Loucy (cell line): ENCODE measurements around the gene CNTNAP2.
"Not testable (repeated sequence)": the region's sequence is repeated elsewhere in the genome, so short reads cannot be mapped to it uniquely, and the experiment has no call there.

Source experiments
- H2AFZ ChIP-seq: fragments of 200-600 bp; sonication (generic); 2 replicates; pipeline ENCODE4 v1.6.0; 2016; ENCODE audit warnings: antibody characterized with exemption, mild to moderate bottlenecking, low read length, moderate library complexity
- H3F3A ChIP-seq: fragments of 200-600 bp; 2 replicates; pipeline ENCODE4 v1.6.0; 2016; ENCODE audit warnings: antibody characterized with exemption, low read depth, mild to moderate bottlenecking
- H3K27me3 ChIP-seq: fragments of 200-600 bp; sonication (generic); 2 replicates; pipeline ENCODE4 v1.6.1; 2014; ENCODE audit warnings: low read length, mild to moderate bottlenecking; ENCODE audit not compliant: insufficient read depth, poor library complexity, severe bottlenecking
- H3K36me3 ChIP-seq: fragments of 200-600 bp; sonication (generic); 2 replicates; pipeline ENCODE4 v1.6.1; 2016; ENCODE audit warnings: low read length; ENCODE audit not compliant: insufficient read depth
- H3K4me1 ChIP-seq: fragments of 200-600 bp; sonication (generic); 2 replicates; pipeline ENCODE4 v1.5.1; 2014; ENCODE audit warnings: low read length, mild to moderate bottlenecking; ENCODE audit not compliant: insufficient read depth, poor library complexity, severe bottlenecking
- H3K4me2 ChIP-seq: fragments of 200-600 bp; sonication (generic); 2 replicates; pipeline ENCODE4 v1.6.0; 2014; ENCODE audit warnings: antibody characterized with exemption, low read length, low read depth, mild to moderate bottlenecking; ENCODE audit not compliant: poor library complexity, severe bottlenecking
- H3K4me3 ChIP-seq: fragments of 200-600 bp; sonication (generic); 2 replicates; pipeline ENCODE4 v1.5.1; 2014; ENCODE audit warnings: low read length, mild to moderate bottlenecking, mixed read lengths; ENCODE audit not compliant: poor library complexity, severe bottlenecking
- H3K79me2 ChIP-seq: fragments of 200-600 bp; sonication (generic); 2 replicates; pipeline ENCODE4 v1.6.1; 2014; ENCODE audit warnings: low read length; ENCODE audit not compliant: insufficient read depth
- H3K9ac ChIP-seq: fragments of 200-600 bp; sonication (generic); 2 replicates; pipeline ENCODE4 v1.6.0; 2014; ENCODE audit warnings: mild to moderate bottlenecking, low read depth, low read length, moderate library complexity; ENCODE audit not compliant: poor library complexity, severe bottlenecking
- H3K9me2 ChIP-seq: fragments of 200-600 bp; sonication (generic); replicated peaks from 2 replicates; pipeline ENCODE4 v1.6.1; 2016; ENCODE audit warnings: low read depth, low read length, mixed read lengths
- H3K9me3 ChIP-seq: fragments of 200-600 bp; sonication (generic); 2 replicates; pipeline ENCODE4 v1.6.1; 2014; ENCODE audit warnings: mild to moderate bottlenecking, antibody characterized with exemption, low read length, low read depth; ENCODE audit not compliant: insufficient read depth
- H4K20me1 ChIP-seq: fragments of 200-600 bp; sonication (generic); 2 replicates; pipeline ENCODE4 v1.6.0; 2014; ENCODE audit warnings: antibody characterized with exemption, low read length, mild to moderate bottlenecking; ENCODE audit not compliant: insufficient read depth, poor library complexity, severe bottlenecking
- EZH2phosphoT487 ChIP-seq: fragments of 200-600 bp; IDR thresholded peaks from 2 replicates; pipeline ENCODE4 v1.6.1; 2018; ENCODE audit warnings: antibody characterized with exemption, mild to moderate bottlenecking, moderate library complexity, borderline replicate concordance
- TF ChIP-seq, protein P1 (sequence below): fragments of 200-600 bp; sonication (generic); conservative IDR thresholded peaks from 2 replicates; pipeline ENCODE4 v1.5.1; 2014; ENCODE audit warnings: mild to moderate bottlenecking, antibody characterized with exemption, low read length

Gene CNTNAP2

DNA sequence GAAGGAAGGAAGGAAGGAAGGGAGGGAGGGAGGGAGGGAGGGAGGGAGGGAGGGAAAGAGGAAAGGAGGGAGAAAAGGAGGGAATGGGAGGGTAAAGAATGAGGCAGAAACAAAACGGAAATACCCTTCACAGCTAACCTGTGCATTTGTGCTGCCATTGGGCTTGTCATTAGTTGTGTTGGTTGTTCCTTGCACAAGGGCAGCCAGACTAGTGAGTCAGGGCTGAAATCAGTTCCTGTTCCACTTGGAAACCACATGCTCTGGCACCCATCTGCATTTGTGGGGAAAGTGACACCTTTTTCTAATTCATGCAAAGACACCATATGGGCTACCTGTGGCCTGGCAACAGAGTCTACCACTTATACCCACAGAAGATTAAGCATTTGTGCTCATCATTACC, 1469.9 kb downstream of the CNTNAP2 start:
- H3K4me3 ChIP-seq = no peak overlapping the region
- H3K79me2 ChIP-seq = no peaks in the 10 kb centered on the region
- no peaks in the 10 kb centered on the region for H3K9me2 ChIP-seq
- H2AFZ ChIP-seq = no peak overlapping the region
- no peaks in the 10 kb centered on the region for H4K20me1 ChIP-seq
- no peak for TF ChIP-seq EZH2phosphoT487
- TF ChIP-seq, protein P1, sequence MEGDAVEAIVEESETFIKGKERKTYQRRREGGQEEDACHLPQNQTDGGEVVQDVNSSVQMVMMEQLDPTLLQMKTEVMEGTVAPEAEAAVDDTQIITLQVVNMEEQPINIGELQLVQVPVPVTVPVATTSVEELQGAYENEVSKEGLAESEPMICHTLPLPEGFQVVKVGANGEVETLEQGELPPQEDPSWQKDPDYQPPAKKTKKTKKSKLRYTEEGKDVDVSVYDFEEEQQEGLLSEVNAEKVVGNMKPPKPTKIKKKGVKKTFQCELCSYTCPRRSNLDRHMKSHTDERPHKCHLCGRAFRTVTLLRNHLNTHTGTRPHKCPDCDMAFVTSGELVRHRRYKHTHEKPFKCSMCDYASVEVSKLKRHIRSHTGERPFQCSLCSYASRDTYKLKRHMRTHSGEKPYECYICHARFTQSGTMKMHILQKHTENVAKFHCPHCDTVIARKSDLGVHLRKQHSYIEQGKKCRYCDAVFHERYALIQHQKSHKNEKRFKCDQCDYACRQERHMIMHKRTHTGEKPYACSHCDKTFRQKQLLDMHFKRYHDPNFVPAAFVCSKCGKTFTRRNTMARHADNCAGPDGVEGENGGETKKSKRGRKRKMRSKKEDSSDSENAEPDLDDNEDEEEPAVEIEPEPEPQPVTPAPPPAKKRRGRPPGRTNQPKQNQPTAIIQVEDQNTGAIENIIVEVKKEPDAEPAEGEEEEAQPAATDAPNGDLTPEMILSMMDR = no peak
- no peaks in the 10 kb centered on the region for H3K36me3 ChIP-seq
- no peak overlapping the region for H3K4me2 ChIP-seq
- H3K27me3 ChIP-seq = no peaks in the 10 kb centered on the region
- no peaks in the 10 kb centered on the region for H3K9me3 ChIP-seq
- H3K9ac ChIP-seq = no peak overlapping the region
- H3K4me1 ChIP-seq = no peaks in the 10 kb centered on the region
- H3F3A ChIP-seq = no peaks in the 10 kb centered on the region

DNA sequence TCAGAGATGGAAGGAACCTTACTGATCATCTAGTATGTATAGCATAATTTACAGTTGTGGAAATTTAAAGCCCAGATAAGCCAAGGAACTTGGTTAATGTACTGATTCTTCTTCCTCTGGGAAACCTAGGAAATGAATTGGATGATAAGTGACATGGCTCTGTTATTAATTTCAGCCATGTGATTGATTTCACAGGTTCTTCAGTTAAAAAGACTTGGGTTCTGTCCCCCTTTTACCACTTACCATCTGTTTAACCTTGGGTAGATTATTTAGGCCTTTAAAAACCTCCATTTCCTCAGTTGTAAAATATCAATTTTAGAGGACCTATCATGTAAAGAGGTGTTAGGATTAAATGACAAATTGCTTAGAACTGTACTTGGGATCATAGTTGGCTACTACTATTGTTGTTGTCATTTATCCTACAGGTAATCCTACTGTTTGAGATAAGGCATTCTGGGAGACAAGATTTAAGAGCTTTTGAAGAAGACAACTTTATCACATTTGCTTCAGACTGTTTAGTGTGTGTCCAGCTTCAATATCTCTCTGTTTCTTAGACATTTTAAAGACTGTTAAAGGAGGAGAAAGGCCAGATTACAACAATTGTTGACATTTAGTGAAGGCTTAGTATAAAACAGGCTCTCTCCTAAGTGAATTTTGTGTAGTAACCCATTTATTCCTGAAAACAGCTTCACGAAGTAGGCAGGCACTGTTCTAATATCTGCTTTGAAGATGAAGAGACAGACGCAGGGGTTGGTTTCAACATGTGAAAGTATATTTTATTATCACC, 1476.9 kb downstream of the CNTNAP2 start:
- Histone ChIP-seq H3K36me3 (no peaks in the 10 kb centered on the region), H3K9ac (no peak overlapping the region), H3K9me2 (no peaks in the 10 kb centered on the region), H3K4me3 (no peak overlapping the region), H3F3A (no peaks in the 10 kb centered on the region), H4K20me1 (no peaks in the 10 kb centered on the region), H2AFZ (no peak overlapping the region), H3K4me1 (no peaks in the 10 kb centered on the region), H3K9me3 (no peaks in the 10 kb centered on the region), H3K27me3 (no peaks in the 10 kb centered on the region), H3K79me2 (no peaks in the 10 kb centered on the region), H3K4me2 (no peak overlapping the region)
- TF ChIP-seq, protein P1 = no peak
- TF ChIP-seq EZH2phosphoT487 = no peak

DNA sequence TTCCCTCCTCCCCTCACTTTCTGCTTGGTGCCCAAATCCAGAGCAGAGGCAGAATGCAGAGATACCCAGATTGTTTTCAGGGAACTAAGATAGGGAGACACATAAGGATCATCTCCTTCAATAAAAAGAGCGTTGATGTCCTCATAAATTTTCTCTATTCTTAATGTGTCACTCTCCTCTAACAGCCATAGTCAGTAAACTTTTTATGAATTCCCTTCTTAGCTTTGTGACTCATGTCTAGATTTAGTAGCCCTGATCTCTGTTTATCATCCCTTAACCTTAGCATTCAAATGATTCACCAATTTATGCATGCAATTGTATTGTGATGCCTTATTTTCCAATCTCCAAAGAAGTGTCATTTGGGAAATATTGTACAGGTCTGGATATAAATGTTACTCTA, 1478.4 kb downstream of the CNTNAP2 start:
- H3K79me2 ChIP-seq = no peaks in the 10 kb centered on the region
- H3K4me1 ChIP-seq = no peaks in the 10 kb centered on the region
- no peak overlapping the region for H2AFZ ChIP-seq

DNA sequence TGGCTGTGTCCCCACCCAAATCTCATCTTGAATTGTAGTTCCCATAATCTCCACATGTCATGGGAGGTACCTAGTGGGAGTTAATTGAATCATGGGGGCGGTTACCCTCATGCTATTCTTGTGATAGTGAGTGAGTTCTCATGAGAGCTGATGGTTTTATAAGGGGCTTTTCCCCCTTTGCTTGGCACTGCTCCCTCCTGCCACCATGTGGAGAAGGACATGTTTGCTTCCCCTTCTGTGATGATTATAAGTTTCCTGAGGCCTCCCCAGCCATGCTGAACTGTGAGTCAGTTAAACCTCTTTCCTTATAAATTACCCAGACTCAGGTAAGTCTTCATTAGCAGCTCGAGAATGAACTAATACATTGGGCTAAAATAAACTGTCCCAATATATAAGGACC, 1482.1 kb downstream of the CNTNAP2 start:
- H3K4me3 ChIP-seq, H3K9ac ChIP-seq, H3K79me2 ChIP-seq, H3K36me3 ChIP-seq, H3K9me3 ChIP-seq, H3K9me2 ChIP-seq, H3K4me2 ChIP-seq, H3K4me1 ChIP-seq, H2AFZ ChIP-seq, H4K20me1 ChIP-seq, H3K27me3 ChIP-seq, H3F3A ChIP-seq: not testable (repeated sequence)

More for the DNA sequence above, 1478.4 kb downstream of the CNTNAP2 start:
- Histone ChIP-seq H3K9me2 (no peaks in the 10 kb centered on the region), H3K4me3 (no peak overlapping the region), H4K20me1 (no peaks in the 10 kb centered on the region), H3K4me2 (no peak overlapping the region), H3K9ac (no peak overlapping the region), H3K9me3 (no peaks in the 10 kb centered on the region), H3K36me3 (no peaks in the 10 kb centered on the region), H3K27me3 (no peaks in the 10 kb centered on the region), H3F3A (no peaks in the 10 kb centered on the region)
- no peak for TF ChIP-seq EZH2phosphoT487
- TF ChIP-seq, protein P1 = no peak
